HG02840 (cell line): ENCODE results near the gene TSACC.
"Not testable (repeated sequence)": the region's sequence is repeated elsewhere in the genome, so short reads cannot be mapped to it uniquely, and the experiment has no call there.

Experiments
- ATAC-seq: cut with Tn5 transposase; IDR thresholded peaks from one replicate; pipeline ENCODE4 v1.9.1; 2021; ENCODE audit warnings: mild to moderate bottlenecking, moderate library complexity, moderate number of reproducible peaks; ENCODE audit not compliant: unreplicated experiment, low FRiP score

The TSACC gene

GRCh38 chr1:156338180-156338976, at the start of gene TSACC, which contains the start of gene CCT3:
TSACC (plus strand) TSS chr1:156338526; CDS start chr1:156339758, 1,232 bp downstream.
CCT3 (minus strand) TSS chr1:156338292; CDS start chr1:156338184, 108 bp downstream.
- ATAC-seq, result peak; percentile 89

GRCh38 chr1:156289857-156290256, 48.5 kb upstream of the TSACC start:
- no peak for ATAC-seq

GRCh38 chr1:156291226-156292061, 46.9 kb upstream of the TSACC start:
- ATAC-seq, result no peak

- ATAC-seq, result no peak
These were observed 45.3 kb upstream of the TSACC start for GRCh38 chr1:156293098-156293434.

- ATAC-seq, result no peak
These were observed 44.4 kb upstream of the TSACC start for GRCh38 chr1:156293895-156294294.

- no peak for ATAC-seq
These were observed 42.9 kb upstream of the TSACC start, which contains the start of gene GLMP for GRCh38 chr1:156295391-156295947. GLMP (minus strand) TSS chr1:156295679; CDS start chr1:156295645, 34 bp downstream.

- ATAC-seq, result no peak
These were observed 39.4 kb upstream of the TSACC start, which contains the start of gene VHLL for GRCh38 chr1:156298852-156299357. VHLL (minus strand) TSS chr1:156299307; CDS start chr1:156299189, 118 bp downstream.

GRCh38 chr1:156303241-156303640, 35.1 kb upstream of the TSACC start:
- no peak for ATAC-seq

GRCh38 chr1:156305215-156305614, 33.1 kb upstream of the TSACC start:
- ATAC-seq, result no peak

GRCh38 chr1:156308078-156308477, 30.2 kb upstream of the TSACC start:
- no peak for ATAC-seq

GRCh38 chr1:156310962-156311361, 27.4 kb upstream of the TSACC start:
- no peak for ATAC-seq

GRCh38 chr1:156316909-156317308, 21.4 kb upstream of the TSACC start:
- ATAC-seq, result no peak

- no peak for ATAC-seq
These were observed 18.7 kb upstream of the TSACC start for GRCh38 chr1:156319664-156320063.

- ATAC-seq, result no peak
These were observed 17.8 kb upstream of the TSACC start for GRCh38 chr1:156320560-156320959.

- ATAC-seq, result not testable (repeated sequence)
These were observed 15.1 kb upstream of the TSACC start for GRCh38 chr1:156323179-156323578.

GRCh38 chr1:156336242-156336641, 2.1 kb upstream of the TSACC start:
- ATAC-seq, result no peak

GRCh38 chr1:156337052-156337887, 1.1 kb upstream of the TSACC start:
- no peak for ATAC-seq

- peak; percentile 3 for ATAC-seq
These were observed 492 bp upstream of the TSACC start for GRCh38 chr1:156337888-156338179.

GRCh38 chr1:156342166-156342955, 4.0 kb downstream of the TSACC start:
- ATAC-seq, result no peak
